ENCODE data around the gene GBX2. TPM values are rescaled to one million over a fixed set of nuclear protein-coding genes. Genes with fewer than 3 reads are reported as not detected.

Gene GBX2
- total RNA-seq (not detected), total RNA-seq (0 reads per million in 29 experiments)
- total RNA-seq (2013): not detected

DNA sequence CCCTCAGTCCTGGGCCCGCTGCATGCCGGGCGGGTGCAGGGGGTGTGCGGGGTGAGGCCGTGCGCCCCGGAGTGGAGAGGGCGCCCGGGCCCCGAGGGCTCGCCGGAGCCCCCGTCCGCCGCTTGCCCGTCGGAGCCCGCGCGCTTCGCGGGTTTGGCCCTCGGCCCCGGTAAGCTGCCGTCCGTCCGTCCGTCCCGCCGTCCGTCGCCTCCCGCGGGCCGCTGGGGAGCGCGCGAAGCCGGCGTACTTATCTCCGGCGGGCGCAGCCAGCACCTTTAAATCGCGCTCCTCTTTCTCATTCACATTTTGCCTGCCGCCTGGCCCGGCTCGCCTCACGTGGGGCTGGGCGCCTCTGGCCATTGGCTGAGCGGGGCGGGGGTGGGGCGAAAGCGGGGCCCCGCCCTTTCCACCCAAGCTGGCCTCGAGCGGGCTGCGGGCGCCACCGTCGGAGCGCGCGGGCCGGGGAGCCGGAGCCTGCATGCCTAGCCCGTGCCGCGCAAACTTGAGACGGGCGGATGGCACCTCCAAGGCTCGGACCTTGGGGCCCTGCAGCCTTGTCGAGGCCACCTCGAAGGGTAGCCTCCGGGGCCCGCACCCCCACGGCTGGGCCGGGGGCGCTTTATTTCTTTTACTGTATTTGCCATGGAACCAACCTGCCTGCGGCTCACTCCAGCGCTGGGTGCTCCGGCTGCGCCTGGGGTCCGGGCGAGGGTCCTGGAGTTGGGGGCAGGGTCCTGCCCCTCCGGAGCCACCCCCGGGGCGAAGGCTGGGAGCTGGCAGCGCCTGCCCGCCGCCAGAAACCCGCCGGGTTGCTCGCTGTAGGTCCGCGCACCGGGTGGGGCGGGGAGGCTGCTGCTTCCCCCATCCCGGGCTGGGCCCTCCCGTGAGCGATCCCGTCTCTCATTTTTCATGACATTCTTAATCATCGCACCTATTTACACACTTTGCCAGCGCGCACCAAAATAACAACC, at the start of gene GBX2:
Gene GBX2 (minus strand): TSS at position 277 of the 971 bp plus-strand sequence. CDS start 415 bp downstream, outside the sequence.
- WGBS (ENCODE audit: insufficient coverage): 10% methylated on average over 97 of the region's 105 CpGs
- ATAC-seq (replicated peaks in 1 of 4): no peak

GRCh38 chr2:236217926-236218325, 49.7 kb upstream of the GBX2 start:
- Histone ChIP-seq H3K27ac (ENCODE audit: low read length) (no peak overlapping the region), H3K9me3 (no peaks in the 10 kb centered on the region), H3K4me3 (ENCODE audit: control insufficient read depth in 1 of 2, extremely low read depth in 1 of 2, low read length in 1 of 2) (no peak overlapping the region), H3K36me3 (ENCODE audit: control insufficient read depth in 2 of 2, extremely low read depth in 1 of 2, insufficient read depth in 1 of 2, low read length in 1 of 2) (no peaks in the 10 kb centered on the region), H3K27me3 (replicated peaks in 1 of 2; ENCODE audit: control insufficient read depth in 2 of 2, extremely low read depth in 1 of 2, insufficient read depth in 2 of 2, low read length in 1 of 2) (peaks cover 10 to 35% of the 10 kb centered on the region in 2 experiments), H3K4me1 (ENCODE audit: control insufficient read depth in 1 of 2, extremely low read depth in 1 of 2, insufficient read depth in 2 of 2, low read length in 2 of 2) (no peaks in the 10 kb centered on the region)
- peaks cover 0 to under 1% (median under 1%) of the 10 kb centered on the region in 3 donors for H3K9me3 Mint-ChIP-seq
- no peak overlapping the region for H3K4me3 Mint-ChIP-seq
- H3K27ac Mint-ChIP-seq: no peak overlapping the region
- H3K27me3 Mint-ChIP-seq: peaks cover 28 to 33% of the 10 kb centered on the region in 2 donors
- no peak for ATAC-seq (replicated peaks in 1 of 4)
- no peaks in the 10 kb centered on the region for H3K4me1 Mint-ChIP-seq
- no peaks in the 10 kb centered on the region for H3K36me3 Mint-ChIP-seq
- ChIA-PET POLR2A (no interaction called here), CTCF (no interaction called here)
- no peak for DNase-seq
- WGBS (ENCODE audit: insufficient coverage): 66% methylated on average over 4 of the region's 4 CpGs

More for the DNA sequence above, at the start of gene GBX2:
- DNase-seq: no peak
- H3K4me1 ChIP-seq (ENCODE audit: control insufficient read depth in 1 of 2, extremely low read depth in 1 of 2, insufficient read depth in 2 of 2, low read length in 2 of 2): peaks cover 0 to 16% of the 10 kb centered on the region in 2 experiments
- H3K27me3 ChIP-seq (replicated peaks in 1 of 2; ENCODE audit: control insufficient read depth in 2 of 2, extremely low read depth in 1 of 2, insufficient read depth in 2 of 2, low read length in 1 of 2): peaks cover 23 to 76% of the 10 kb centered on the region in 2 experiments
- no peaks in the 10 kb centered on the region for H3K9me3 ChIP-seq
- POLR2A ChIA-PET: no interaction called here
- CTCF ChIA-PET: no interaction called here
- H3K36me3 ChIP-seq (ENCODE audit: control insufficient read depth in 2 of 2, extremely low read depth in 1 of 2, insufficient read depth in 1 of 2, low read length in 1 of 2): no peaks in the 10 kb centered on the region
- no peak within 1 kb of the TSS for H3K4me3 ChIP-seq (ENCODE audit: control insufficient read depth in 1 of 2, extremely low read depth in 1 of 2, low read length in 1 of 2)
- Mint-ChIP-seq H3K4me1 (peaks cover 5 to 32% (median 24%) of the 10 kb centered on the region in 3 donors), H3K27me3 (peaks cover 40 to 57% of the 10 kb centered on the region in 2 donors), H3K27ac (no peak within 1 kb of the TSS), H3K9me3 (no peaks in the 10 kb centered on the region), H3K36me3 (no peaks in the 10 kb centered on the region), H3K4me3 (no peak within 1 kb of the TSS)
- no peak within 1 kb of the TSS for H3K27ac ChIP-seq (ENCODE audit: low read length)

DNA sequence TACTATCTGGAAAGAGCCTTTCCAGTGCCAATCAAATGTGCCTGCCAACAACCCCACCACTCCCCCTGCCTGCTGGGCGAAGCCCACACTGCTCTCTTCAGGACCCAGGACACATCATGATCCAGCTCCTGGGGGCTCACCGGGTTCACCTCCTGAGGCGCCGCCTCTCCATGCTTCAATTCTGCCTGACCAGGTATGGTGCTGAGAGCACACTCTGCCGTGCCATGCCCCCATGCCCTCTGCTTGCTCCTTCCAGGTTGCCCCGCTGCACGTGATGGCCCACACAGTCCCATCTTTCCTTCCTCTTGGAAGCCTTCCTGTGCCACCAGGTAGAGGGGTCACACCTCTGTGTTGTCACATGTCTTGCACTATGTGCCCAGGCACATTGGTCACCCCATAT, 48.5 kb upstream of the GBX2 start:
- H3K36me3 ChIP-seq (ENCODE audit: control insufficient read depth in 2 of 2, extremely low read depth in 1 of 2, insufficient read depth in 1 of 2, low read length in 1 of 2): no peaks in the 10 kb centered on the region
- Mint-ChIP-seq H3K4me1 (no peaks in the 10 kb centered on the region), H3K27ac (no peak overlapping the region), H3K36me3 (no peaks in the 10 kb centered on the region), H3K27me3 (peaks cover 28 to 33% of the 10 kb centered on the region in 2 donors), H3K9me3 (no peaks in the 10 kb centered on the region), H3K4me3 (no peak overlapping the region)
- ChIA-PET POLR2A (no interaction called here), CTCF (no interaction called here)
- no peak overlapping the region for H3K27ac ChIP-seq (ENCODE audit: low read length)
- no peaks in the 10 kb centered on the region for H3K4me1 ChIP-seq (ENCODE audit: control insufficient read depth in 1 of 2, extremely low read depth in 1 of 2, insufficient read depth in 2 of 2, low read length in 2 of 2)
- no peak overlapping the region for H3K4me3 ChIP-seq (ENCODE audit: control insufficient read depth in 1 of 2, extremely low read depth in 1 of 2, low read length in 1 of 2)
- H3K27me3 ChIP-seq (replicated peaks in 1 of 2; ENCODE audit: control insufficient read depth in 2 of 2, extremely low read depth in 1 of 2, insufficient read depth in 2 of 2, low read length in 1 of 2): peaks cover 12 to 33% of the 10 kb centered on the region in 2 experiments
- ATAC-seq (replicated peaks in 1 of 4) (no peak), DNase-seq (no peak)
- 83% methylated on average over 7 of the region's 7 CpGs for WGBS (ENCODE audit: insufficient coverage)
- H3K9me3 ChIP-seq: no peaks in the 10 kb centered on the region

- POLR2A ChIA-PET: no interaction called here
- Histone ChIP-seq H3K9me3 (no peaks in the 10 kb centered on the region), H3K4me3 (ENCODE audit: control insufficient read depth in 1 of 2, extremely low read depth in 1 of 2, low read length in 1 of 2) (no peak overlapping the region), H3K4me1 (ENCODE audit: control insufficient read depth in 1 of 2, extremely low read depth in 1 of 2, insufficient read depth in 2 of 2, low read length in 2 of 2) (no peaks in the 10 kb centered on the region), H3K36me3 (ENCODE audit: control insufficient read depth in 2 of 2, extremely low read depth in 1 of 2, insufficient read depth in 1 of 2, low read length in 1 of 2) (no peaks in the 10 kb centered on the region), H3K27ac (ENCODE audit: low read length) (no peak overlapping the region), H3K27me3 (replicated peaks in 1 of 2; ENCODE audit: control insufficient read depth in 2 of 2, extremely low read depth in 1 of 2, insufficient read depth in 2 of 2, low read length in 1 of 2) (peaks cover 12 to 40% of the 10 kb centered on the region in 2 experiments)
- H3K36me3 Mint-ChIP-seq: no peaks in the 10 kb centered on the region
- H3K4me3 Mint-ChIP-seq: no peak overlapping the region
- DNase-seq (no peak), ATAC-seq (replicated peaks in 1 of 4) (no peak)
- peaks cover 30 to 38% of the 10 kb centered on the region in 2 donors for H3K27me3 Mint-ChIP-seq
- CTCF ChIA-PET: no interaction called here
- H3K27ac Mint-ChIP-seq: no peak overlapping the region
- no peaks in the 10 kb centered on the region for H3K4me1 Mint-ChIP-seq
- WGBS (ENCODE audit: insufficient coverage): 84% methylated on average over 11 of the region's 12 CpGs
- no peaks in the 10 kb centered on the region for H3K9me3 Mint-ChIP-seq
Measured at GRCh38 chr2:236215761-236216333, 47.7 kb upstream of the GBX2 start.

- no peaks in the 10 kb centered on the region for H3K36me3 Mint-ChIP-seq
- Histone ChIP-seq H3K9me3 (no peaks in the 10 kb centered on the region), H3K27ac (ENCODE audit: low read length) (no peak overlapping the region), H3K4me1 (ENCODE audit: control insufficient read depth in 1 of 2, extremely low read depth in 1 of 2, insufficient read depth in 2 of 2, low read length in 2 of 2) (no peaks in the 10 kb centered on the region), H3K36me3 (ENCODE audit: control insufficient read depth in 2 of 2, extremely low read depth in 1 of 2, insufficient read depth in 1 of 2, low read length in 1 of 2) (no peaks in the 10 kb centered on the region), H3K4me3 (ENCODE audit: control insufficient read depth in 1 of 2, extremely low read depth in 1 of 2, low read length in 1 of 2) (no peak overlapping the region), H3K27me3 (replicated peaks in 1 of 2; ENCODE audit: control insufficient read depth in 2 of 2, extremely low read depth in 1 of 2, insufficient read depth in 2 of 2, low read length in 1 of 2) (peaks cover 13 to 42% of the 10 kb centered on the region in 2 experiments)
- no peak overlapping the region for H3K27ac Mint-ChIP-seq
- WGBS (ENCODE audit: insufficient coverage): 69% methylated on average over 6 of the region's 6 CpGs
- no peaks in the 10 kb centered on the region for H3K9me3 Mint-ChIP-seq
- ATAC-seq (replicated peaks in 1 of 4): no peak
- no peak for DNase-seq
- POLR2A ChIA-PET: no interaction called here
- CTCF ChIA-PET: interaction anchor here in 1 of 2 donors (0.6 kb wide), 1 partner anchor 33 kb away, joined by 3 read pairs; no protein-coding TSS in a partner anchor
- H3K4me3 Mint-ChIP-seq: no peak overlapping the region
- peaks cover 31 to 44% of the 10 kb centered on the region in 2 donors for H3K27me3 Mint-ChIP-seq
- H3K4me1 Mint-ChIP-seq: no peaks in the 10 kb centered on the region
Measured at GRCh38 chr2:236215196-236215595, 47.0 kb upstream of the GBX2 start.

GRCh38 chr2:236214376-236214995, 46.3 kb upstream of the GBX2 start:
- Histone ChIP-seq H3K9me3 (no peaks in the 10 kb centered on the region), H3K27me3 (replicated peaks in 1 of 2; ENCODE audit: control insufficient read depth in 2 of 2, extremely low read depth in 1 of 2, insufficient read depth in 2 of 2, low read length in 1 of 2) (peaks cover 13 to 45% of the 10 kb centered on the region in 2 experiments), H3K4me3 (ENCODE audit: control insufficient read depth in 1 of 2, extremely low read depth in 1 of 2, low read length in 1 of 2) (no peak overlapping the region), H3K36me3 (ENCODE audit: control insufficient read depth in 2 of 2, extremely low read depth in 1 of 2, insufficient read depth in 1 of 2, low read length in 1 of 2) (no peaks in the 10 kb centered on the region), H3K27ac (ENCODE audit: low read length) (no peak overlapping the region), H3K4me1 (ENCODE audit: control insufficient read depth in 1 of 2, extremely low read depth in 1 of 2, insufficient read depth in 2 of 2, low read length in 2 of 2) (no peaks in the 10 kb centered on the region)
- ChIA-PET CTCF (interaction anchor here in 1 of 2 donors (0.6 kb wide), 1 partner anchor 32 kb away, joined by 3 read pairs; no protein-coding TSS in a partner anchor), POLR2A (interaction anchor here in 1 of 2 donors (0.8 kb wide), 1 partner anchor 51 kb away, joined by 3 read pairs; no protein-coding TSS in a partner anchor)
- WGBS (ENCODE audit: insufficient coverage): 50% methylated on average over 90 of the region's 92 CpGs
- Mint-ChIP-seq H3K4me3 (no peak overlapping the region), H3K27ac (no peak overlapping the region), H3K9me3 (no peaks in the 10 kb centered on the region), H3K4me1 (no peaks in the 10 kb centered on the region), H3K36me3 (no peaks in the 10 kb centered on the region), H3K27me3 (peaks cover 37 to 51% of the 10 kb centered on the region in 2 donors)
- ATAC-seq (replicated peaks in 1 of 4) (no peak), DNase-seq (no peak)

Measured in T-cell (primary cell).